ENCODE measurements around the gene CTXN3. TPM values are rescaled to one million over a fixed set of nuclear protein-coding genes. Genes with fewer than 3 reads are reported as not detected.

Gene CTXN3
- total RNA-seq, 1 donor from 2014 or later: not detected

DNA sequence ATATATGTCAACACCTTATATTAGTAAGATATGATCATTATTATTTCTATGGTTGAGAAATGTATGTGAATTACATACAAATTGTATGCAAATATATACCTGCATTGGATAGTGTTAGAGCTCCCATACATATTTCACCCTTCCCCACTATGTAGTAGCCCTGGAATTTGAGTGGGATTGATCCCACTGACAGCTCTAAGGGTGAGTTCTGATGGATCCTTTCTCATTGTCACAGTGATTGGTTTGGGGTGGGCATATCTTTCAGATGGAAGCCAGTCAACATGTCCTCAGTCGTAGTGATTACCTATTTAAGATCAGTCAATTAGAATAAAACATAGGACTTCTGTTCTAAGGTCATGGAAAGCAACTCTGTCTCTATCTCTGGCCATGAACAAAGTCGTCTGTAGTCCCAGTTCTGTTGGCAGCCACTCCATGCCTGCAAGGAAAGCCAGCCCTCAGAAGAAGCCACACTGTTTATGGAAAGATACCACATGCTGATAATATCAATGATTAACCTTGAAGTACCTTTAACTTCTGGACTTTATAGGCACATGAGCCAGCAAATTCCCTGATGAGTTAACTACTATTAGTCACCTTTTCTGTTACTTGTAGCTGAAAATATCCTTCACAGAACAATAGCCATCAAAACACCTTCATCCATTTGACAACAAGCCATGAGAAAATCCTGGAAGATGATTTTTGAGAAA, 49.2 kb downstream of the CTXN3 start:
- no peak for DNase-seq (ENCODE audit: low spot score)

DNA sequence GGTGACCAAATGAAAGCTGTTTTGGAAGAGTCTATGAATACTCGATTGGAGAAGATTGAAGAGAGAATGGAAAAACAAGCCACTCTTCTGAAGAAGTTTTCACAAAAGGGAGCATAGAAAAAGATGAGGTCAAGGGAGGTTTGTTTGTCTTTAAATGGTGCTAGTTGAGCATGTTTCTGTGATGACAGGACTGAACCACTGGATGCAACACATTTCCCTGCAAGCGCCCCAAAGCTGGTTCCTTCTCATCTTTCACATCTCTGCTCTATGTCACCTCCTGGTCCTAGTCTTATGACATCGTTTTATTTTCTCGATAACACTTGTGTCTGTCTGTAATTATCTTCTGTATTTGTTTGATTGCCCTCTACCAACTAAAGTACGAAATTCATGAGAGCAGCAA, 50.5 kb downstream of the CTXN3 start:
- DNase-seq (ENCODE audit: low spot score): no peak

DNA sequence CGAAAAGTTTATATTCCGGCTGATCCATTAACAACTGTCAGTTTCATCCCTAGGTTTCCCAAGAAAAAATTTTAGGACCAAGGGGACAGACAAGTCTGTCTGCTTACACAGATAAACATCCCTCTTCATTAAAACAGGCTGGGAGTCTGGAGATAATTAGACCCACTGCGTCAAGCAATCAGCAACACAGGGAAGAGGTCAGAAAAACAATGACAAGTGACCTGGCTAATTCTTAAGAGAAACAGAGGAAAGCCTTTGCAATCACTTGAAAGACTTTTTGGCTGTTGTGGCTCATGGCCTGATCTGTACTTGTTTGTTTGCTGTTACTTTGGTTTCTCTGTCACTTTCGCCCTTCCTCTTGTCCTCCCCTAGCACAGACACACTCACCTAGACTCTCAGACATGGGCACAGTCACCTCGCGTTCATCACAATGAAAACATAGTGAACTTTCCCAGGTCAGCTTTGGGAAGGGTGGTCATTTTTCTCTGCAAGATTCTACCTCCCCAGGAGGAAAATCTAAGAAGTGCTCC, 51.4 kb downstream of the CTXN3 start:
- no peak for DNase-seq (ENCODE audit: low spot score)

DNA sequence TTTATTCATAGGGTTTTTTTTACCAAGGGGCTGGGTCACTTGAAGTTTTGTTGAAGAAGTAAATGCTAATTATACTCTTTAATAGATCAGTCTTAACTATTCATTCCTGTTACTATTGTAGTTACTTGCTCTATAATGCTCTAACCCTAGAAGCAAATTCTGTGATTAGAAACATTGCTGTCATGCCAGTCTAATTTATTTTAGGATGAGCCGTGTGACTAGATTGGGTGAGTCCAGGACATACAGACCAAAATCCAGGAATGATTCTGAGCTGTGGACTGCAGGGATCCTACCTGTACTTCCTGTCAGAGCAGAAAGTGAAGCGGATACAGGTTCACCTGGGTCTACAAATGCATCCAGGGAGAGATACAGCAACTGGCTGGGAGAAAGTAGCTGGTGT, 53.6 kb downstream of the CTXN3 start:
- no peak for DNase-seq (ENCODE audit: low spot score)

DNA sequence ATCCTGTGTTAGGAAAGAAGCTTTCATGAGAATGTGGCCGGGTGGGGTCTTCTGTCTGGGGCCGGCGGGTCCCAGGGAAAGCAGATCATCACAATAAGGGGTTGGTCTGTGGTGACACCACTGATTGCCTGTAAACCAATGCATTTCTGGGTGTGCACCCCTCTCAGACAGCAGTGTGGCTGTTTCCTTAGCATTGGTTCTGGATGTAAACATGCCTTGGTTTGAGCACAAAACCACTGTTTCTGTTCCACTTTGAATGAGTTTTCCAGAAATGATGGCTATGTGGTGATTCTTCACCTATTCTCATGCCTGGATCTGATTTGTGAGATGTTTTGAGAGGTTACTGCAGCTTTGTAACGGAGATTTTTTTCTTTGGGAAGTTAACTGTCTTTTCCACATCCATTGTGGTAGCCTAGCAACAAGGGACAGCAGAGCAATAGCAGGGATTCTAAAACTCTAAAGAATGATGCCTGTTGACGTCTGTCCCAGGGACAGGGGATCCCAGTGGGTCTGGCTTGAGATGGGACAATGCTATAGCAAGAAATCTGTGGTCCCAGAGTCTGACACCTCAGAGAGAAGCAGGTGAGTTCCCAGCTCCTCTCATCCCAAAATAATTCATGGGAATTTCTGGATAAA, 54.2 kb downstream of the CTXN3 start, which contains the start of gene CCDC192:
TSS of gene CCDC192 (plus strand) at position 466 of the 636 bp plus-strand sequence. CDS start at position 521, 55 bp downstream.
- no peak for DNase-seq (ENCODE audit: low spot score)

DNA sequence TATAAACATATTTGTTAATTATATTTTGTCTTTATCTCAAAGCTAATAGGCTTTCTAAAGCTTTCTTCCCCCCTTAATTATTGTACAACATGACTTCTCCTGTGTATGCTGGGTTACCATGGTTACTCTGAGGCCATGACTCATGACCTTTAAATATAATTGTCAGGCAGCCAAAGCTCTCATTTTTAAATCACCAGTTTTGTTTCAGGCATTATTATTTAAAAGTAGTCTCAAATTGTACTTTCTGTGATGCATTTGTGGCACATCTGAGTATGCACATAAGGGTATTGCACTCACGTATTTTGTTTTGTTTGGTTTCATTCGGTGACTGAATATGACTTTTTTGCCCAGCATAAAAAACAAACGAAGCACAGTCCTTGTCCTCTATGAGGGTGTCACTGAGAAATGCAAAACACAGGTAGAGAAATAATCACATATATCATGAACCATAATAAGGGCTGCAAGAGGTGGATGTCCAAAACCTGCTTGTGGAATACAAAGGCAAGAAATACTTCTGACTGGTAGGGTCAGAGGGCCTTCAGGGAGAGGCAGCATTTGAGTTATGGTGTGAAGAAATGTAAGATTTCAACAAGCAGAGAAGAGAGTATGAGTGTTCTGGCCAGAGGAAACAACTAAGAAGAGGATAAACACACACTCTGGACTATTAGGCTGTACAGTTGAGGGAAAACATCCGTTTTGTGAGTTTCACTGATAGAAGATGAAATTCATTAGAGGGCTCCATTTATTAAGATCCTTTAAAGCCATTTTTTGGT, 56.4 kb downstream of the CTXN3 start:
- no peak for DNase-seq (ENCODE audit: low spot score)

DNA sequence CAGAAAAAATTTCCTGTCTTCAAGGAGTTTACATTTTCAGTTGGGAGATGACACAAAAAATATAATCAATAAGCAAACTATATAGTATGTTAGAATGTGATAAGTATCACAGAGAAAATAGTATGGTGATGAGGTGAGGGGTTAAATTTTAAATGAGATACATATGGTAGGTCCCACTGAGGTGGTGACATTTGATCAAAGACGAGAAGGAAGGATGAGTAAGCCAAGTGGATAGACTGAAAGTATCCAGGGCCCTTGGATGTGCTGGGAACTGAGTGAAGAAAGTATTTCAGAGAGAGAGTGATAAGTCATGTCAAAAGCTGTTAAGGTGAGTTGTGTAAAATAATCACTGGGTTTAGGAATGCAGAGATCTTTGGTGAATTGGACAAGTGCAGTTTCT, 57.8 kb downstream of the CTXN3 start:
- no peak for DNase-seq (ENCODE audit: low spot score)

DNA sequence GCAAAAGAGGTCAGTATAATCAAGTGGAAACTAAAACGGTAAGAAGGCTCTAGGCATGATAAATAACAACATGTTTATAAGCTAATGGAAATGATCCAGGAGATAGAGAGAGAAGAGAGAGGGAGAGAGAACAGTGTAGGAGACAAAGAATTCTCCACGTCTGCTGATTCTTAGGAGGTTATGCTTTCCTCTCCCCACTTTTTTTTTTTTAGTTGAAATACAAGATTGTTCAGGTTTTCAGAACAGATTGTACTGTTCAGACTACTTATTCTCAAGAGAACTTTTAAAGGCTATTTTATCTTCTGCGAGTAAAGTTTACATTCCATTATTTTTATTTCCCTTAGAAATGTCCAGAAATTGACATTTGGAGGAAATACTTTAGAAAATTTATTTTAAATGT, 58.3 kb downstream of the CTXN3 start:
- DNase-seq (ENCODE audit: low spot score): no peak

Other genes starting within 250 kb of the CTXN3 start
- gene PRRC1, start 131.4 kb upstream of the CTXN3 start, total RNA-seq: 68.2 TPM
- 1.2 TPM for gene CCDC192, start 54.3 kb downstream of the CTXN3 start, total RNA-seq

Measured in ureter (tissue), 1 donor.